A673 (cell line): ENCODE data around the gene DPH5. TPM values are rescaled to one million over a fixed set of nuclear protein-coding genes. Genes with fewer than 3 reads are reported as not detected.

Experiments used
- BruUV-seq: library from RNA; stranded (reverse); fragments of 400-500 nt; replicated peaks from 2 replicates; lab custom pipeline; 2021; lab: Mats Ljungman, UMichigan
- CTCF ChIA-PET: fragments of 300-600 bp; sonication (Branson Sonifier 250); formaldehyde crosslinking; loops from one replicate; lab custom pipeline; 2022; ENCODE audit warnings: antibody characterized with exemption; lab: Charles Lee
- POLR2A ChIA-PET: fragments of 300-600 bp; sonication (Branson Sonifier 250); formaldehyde crosslinking; loops from one replicate; lab custom pipeline; 2022; ENCODE audit warnings: antibody characterized with exemption; ENCODE audit not compliant: low non-redundant PET; lab: Charles Lee
- DNase-seq: peaks from one replicate; pipeline ENCODE4 v3.0.0-alpha.2; 2015; ENCODE audit warnings: low spot score
- H3K27ac ChIP-seq: fragments of 200-600 bp; sonication (generic); 2 replicates; pipeline ENCODE4 v1.5.1; 2016; ENCODE audit warnings: mixed run types, low read depth, mild to moderate bottlenecking, mixed read lengths, antibody characterized with exemption, low read length; ENCODE audit not compliant: poor library complexity, severe bottlenecking
- H3K27me3 ChIP-seq: fragments of 200-600 bp; sonication (generic); replicated peaks from 2 replicates; pipeline ENCODE4 v1.6.1; 2017; ENCODE audit warnings: mixed run types, low read depth, mild to moderate bottlenecking, mixed read lengths, antibody characterized with exemption, low read length; ENCODE audit not compliant: insufficient read depth, poor library complexity
- H3K36me3 ChIP-seq: fragments of 200-600 bp; sonication (generic); 2 replicates; pipeline ENCODE4 v1.6.1; 2016; ENCODE audit warnings: mixed run types, mild to moderate bottlenecking, mixed read lengths, antibody characterized with exemption, low read length; ENCODE audit not compliant: insufficient read depth, poor library complexity, severe bottlenecking
- H3K4me1 ChIP-seq: fragments of 200-600 bp; sonication (generic); 2 replicates; pipeline ENCODE4 v1.6.1; 2017; ENCODE audit warnings: mixed run types, mild to moderate bottlenecking, mixed read lengths, antibody characterized with exemption, low read length; ENCODE audit not compliant: insufficient read depth, poor library complexity, severe bottlenecking
- H3K4me3 ChIP-seq: fragments of 200-600 bp; sonication (generic); 2 replicates; pipeline ENCODE4 v1.5.1; 2016; ENCODE audit warnings: low read depth, mixed run types, mild to moderate bottlenecking, mixed read lengths, low read length; ENCODE audit not compliant: poor library complexity, severe bottlenecking
- H3K9me3 ChIP-seq: fragments of 200-600 bp; sonication (generic); 2 replicates; pipeline ENCODE4 v1.6.1; 2016; ENCODE audit warnings: mixed run types, low read depth, mild to moderate bottlenecking, mixed read lengths, antibody characterized with exemption, low read length; ENCODE audit not compliant: poor library complexity, severe bottlenecking
- EZH2 ChIP-seq: fragments of 200-600 bp; sonication (generic); IDR thresholded peaks from 2 replicates; pipeline ENCODE4 v1.6.1; 2017; ENCODE audit warnings: borderline replicate concordance, low read depth, mild to moderate bottlenecking, mixed read lengths, antibody characterized with exemption, low read length; ENCODE audit not compliant: poor library complexity, severe bottlenecking
- intact Hi-C: fragments of 100-400 bp; cut with micrococcal nuclease; formaldehyde crosslinking; loops from one replicate; pipeline ENCODE4 v1.10.0; 2022; ENCODE audit not compliant: unreplicated experiment
- total RNA-seq: library from RNA; stranded (reverse); gene quantifications from 2 replicates; pipeline ENCODE4 v1.2.3, GENCODE V29; 2021
- TF ChIP-seq, protein P1 (sequence below): fragments of 300-800, 200-600 bp; sonication (generic); conservative IDR thresholded peaks from 2 replicates; pipeline ENCODE4 v1.5.1; 2017; ENCODE audit warnings: low read depth, mild to moderate bottlenecking, antibody characterized with exemption, low read length, moderate library complexity, mixed read lengths

DPH5 gene
- total RNA-seq, 1 experiment from 2014 or later: 50.5 TPM

DNA sequence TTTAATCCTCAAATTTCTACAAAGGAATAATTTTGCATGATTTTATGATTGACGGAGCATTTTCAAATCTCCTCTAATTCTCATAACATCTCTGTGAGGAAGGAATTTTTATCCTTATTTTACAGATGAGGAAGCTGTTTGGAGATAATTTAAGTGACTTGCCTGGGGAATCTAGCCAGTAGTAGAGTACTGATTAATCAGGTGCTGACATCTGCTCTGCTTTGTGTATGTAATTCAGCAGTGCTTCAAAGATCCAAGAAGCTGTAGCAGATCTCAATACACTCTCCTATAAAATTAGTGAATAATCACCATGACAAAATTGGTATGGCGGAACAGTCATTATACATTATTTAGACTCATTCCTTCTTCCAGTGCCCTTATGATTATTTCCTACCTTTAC, 46.0 kb downstream of the DPH5 start:
- Histone ChIP-seq H3K9me3 (no peaks in the 10 kb centered on the region), H3K36me3 (peaks cover 18% of the 10 kb centered on the region), H3K4me3 (no peak overlapping the region), H3K4me1 (peaks cover 16% of the 10 kb centered on the region), H3K27ac (no peak overlapping the region), H3K27me3 (no peaks in the 10 kb centered on the region)
- no TSS peak for BruUV-seq
- POLR2A ChIA-PET: no interaction called here
- no peak for DNase-seq
- intact Hi-C loops: no loop called here
- TF ChIP-seq EZH2: no peak
- TF ChIP-seq, protein P1, sequence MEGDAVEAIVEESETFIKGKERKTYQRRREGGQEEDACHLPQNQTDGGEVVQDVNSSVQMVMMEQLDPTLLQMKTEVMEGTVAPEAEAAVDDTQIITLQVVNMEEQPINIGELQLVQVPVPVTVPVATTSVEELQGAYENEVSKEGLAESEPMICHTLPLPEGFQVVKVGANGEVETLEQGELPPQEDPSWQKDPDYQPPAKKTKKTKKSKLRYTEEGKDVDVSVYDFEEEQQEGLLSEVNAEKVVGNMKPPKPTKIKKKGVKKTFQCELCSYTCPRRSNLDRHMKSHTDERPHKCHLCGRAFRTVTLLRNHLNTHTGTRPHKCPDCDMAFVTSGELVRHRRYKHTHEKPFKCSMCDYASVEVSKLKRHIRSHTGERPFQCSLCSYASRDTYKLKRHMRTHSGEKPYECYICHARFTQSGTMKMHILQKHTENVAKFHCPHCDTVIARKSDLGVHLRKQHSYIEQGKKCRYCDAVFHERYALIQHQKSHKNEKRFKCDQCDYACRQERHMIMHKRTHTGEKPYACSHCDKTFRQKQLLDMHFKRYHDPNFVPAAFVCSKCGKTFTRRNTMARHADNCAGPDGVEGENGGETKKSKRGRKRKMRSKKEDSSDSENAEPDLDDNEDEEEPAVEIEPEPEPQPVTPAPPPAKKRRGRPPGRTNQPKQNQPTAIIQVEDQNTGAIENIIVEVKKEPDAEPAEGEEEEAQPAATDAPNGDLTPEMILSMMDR: no peak
- CTCF ChIA-PET: no interaction called here

- no peaks in the 10 kb centered on the region for H3K9me3 ChIP-seq
- BruUV-seq: no TSS peak
- peaks cover 20% of the 10 kb centered on the region for H3K4me1 ChIP-seq
- POLR2A ChIA-PET: no interaction called here
- no peaks in the 10 kb centered on the region for H3K27me3 ChIP-seq
- no peak overlapping the region for H3K27ac ChIP-seq
- no peak for DNase-seq
- intact Hi-C loops: no loop called here
- H3K4me3 ChIP-seq: no peak overlapping the region
- peaks cover 9% of the 10 kb centered on the region for H3K36me3 ChIP-seq
- TF ChIP-seq, protein P1: no peak
- no peak for TF ChIP-seq EZH2
- CTCF ChIA-PET: no interaction called here
Measured at GRCh38 chr1:100976936-100977335, 48.6 kb downstream of the DPH5 start.

DNA sequence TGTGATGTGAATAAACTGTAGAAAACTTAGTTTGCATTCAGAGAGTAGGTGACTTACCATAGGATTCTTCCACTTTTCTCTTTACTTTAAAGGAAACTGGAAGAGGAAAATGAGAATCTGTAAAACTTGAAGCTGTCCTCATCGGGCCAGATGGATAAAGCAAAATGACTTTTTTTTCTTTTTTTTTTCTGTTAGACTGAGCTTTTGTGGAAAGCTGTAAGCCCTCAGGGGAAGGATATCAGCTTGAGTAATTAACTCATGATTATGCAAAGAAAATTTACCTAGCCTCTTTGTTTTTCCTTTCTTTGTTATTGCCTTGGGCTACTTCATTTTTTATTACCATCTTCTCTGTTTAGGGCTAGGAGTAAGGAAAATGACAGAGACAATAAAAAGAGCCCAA, 53.4 kb downstream of the DPH5 start:
- Histone ChIP-seq H3K27me3 (no peaks in the 10 kb centered on the region), H3K9me3 (no peaks in the 10 kb centered on the region), H3K4me3 (no peak overlapping the region), H3K36me3 (peaks cover 8% of the 10 kb centered on the region), H3K27ac (no peak overlapping the region), H3K4me1 (peaks cover 11% of the 10 kb centered on the region)
- no peak for TF ChIP-seq EZH2
- TF ChIP-seq, protein P1: no peak
- ChIA-PET POLR2A (no interaction called here), CTCF (no interaction called here)
- intact Hi-C loops: no loop called here
- no TSS peak for BruUV-seq
- DNase-seq: no peak
